ENCODE data around the gene TMEM184B. TPM values are rescaled to one million over a fixed set of nuclear protein-coding genes. Genes with fewer than 3 reads are reported as not detected.

TMEM184B gene
- total and polyA plus RNA-seq, 4 donors: 7.5 to 12.6 (median 9.9) TPM

GRCh38 chr22:38269466-38269865 lies 3.3 kb downstream of the TMEM184B start:
- WGBS: 95% methylated on average over 7 of the region's 7 CpGs
- Histone ChIP-seq H3K27ac (ENCODE audit: low read depth in 1 of 2, low read length in 2 of 2) (no peak overlapping the region), H3K4me3 (ENCODE audit: low read depth in 1 of 3, low read length in 3 of 3) (no peak overlapping the region), H3K36me3 (ENCODE audit: control insufficient read depth in 4 of 4, insufficient read depth in 3 of 4, low read depth in 1 of 4, low read length in 3 of 4) (peaks cover 0 to 3% (median 0%) of the 10 kb centered on the region in 4 donors), H3K9ac (ENCODE audit: low read depth in 1 of 2, low read length in 2 of 2) (no peak overlapping the region), H3K27me3 (ENCODE audit: control insufficient read depth in 4 of 4, insufficient read depth in 4 of 4, low read length in 3 of 4) (no peaks in the 10 kb centered on the region), H3K4me1 (ENCODE audit: control insufficient read depth in 4 of 4, insufficient read depth in 4 of 4, low read length in 3 of 4) (peaks cover 6 to 18% (median 11%) of the 10 kb centered on the region in 4 donors), H3K9me3 (ENCODE audit: control insufficient read depth in 4 of 4, low read length in 3 of 4) (no peaks in the 10 kb centered on the region)
- no peak for DNase-seq (ENCODE audit: low spot score)
- no peak for TF ChIP-seq HNF4A (conservative IDR thresholded peaks at IDR 0.05)
- no peak for TF ChIP-seq REST (IDR thresholded peaks at IDR 0.05)
- no peak for TF ChIP-seq NR2F2 (IDR thresholded peaks at IDR 0.05)

- DNase-seq (ENCODE audit: low spot score): no peak
- Histone ChIP-seq H3K4me1 (ENCODE audit: control insufficient read depth in 4 of 4, insufficient read depth in 4 of 4, low read length in 3 of 4) (peaks cover 6 to 14% (median 11%) of the 10 kb centered on the region in 4 donors), H3K9ac (ENCODE audit: low read depth in 1 of 2, low read length in 2 of 2) (no peak overlapping the region), H3K36me3 (ENCODE audit: control insufficient read depth in 4 of 4, insufficient read depth in 3 of 4, low read depth in 1 of 4, low read length in 3 of 4) (peaks cover 0 to 3% (median 0%) of the 10 kb centered on the region in 4 donors), H3K9me3 (ENCODE audit: control insufficient read depth in 4 of 4, low read length in 3 of 4) (no peaks in the 10 kb centered on the region), H3K27ac (ENCODE audit: low read depth in 1 of 2, low read length in 2 of 2) (peak overlapping the region in 1 of 2 donors; percentile 50), H3K4me3 (ENCODE audit: low read depth in 1 of 3, low read length in 3 of 3) (no peak overlapping the region), H3K27me3 (ENCODE audit: control insufficient read depth in 4 of 4, insufficient read depth in 4 of 4, low read length in 3 of 4) (no peaks in the 10 kb centered on the region)
- 76% methylated on average over 4 of the region's 4 CpGs for WGBS
- peak; percentile 21 to 24 for TF ChIP-seq GABPA (IDR thresholded peaks at IDR 0.05 in 1 of 2, conservative IDR thresholded peaks at IDR 0.05 in 1 of 2)
- peak; percentile 12 for TF ChIP-seq YY1 (IDR thresholded peaks at IDR 0.05)
- TF ChIP-seq CTCF (IDR thresholded peaks at IDR 0.05; ENCODE audit: low read depth, low read length, missing input control): no peak
- no peak for TF ChIP-seq FOXA2 (IDR thresholded peaks at IDR 0.05)
Measured at GRCh38 chr22:38267086-38267485, 5.7 kb downstream of the TMEM184B start.

GRCh38 chr22:38266120-38266519 lies 6.7 kb downstream of the TMEM184B start:
- Histone ChIP-seq H3K4me1 (ENCODE audit: control insufficient read depth in 4 of 4, insufficient read depth in 4 of 4, low read length in 3 of 4) (peaks cover 0 to 6% (median 3%) of the 10 kb centered on the region in 4 donors), H3K27ac (ENCODE audit: low read depth in 1 of 2, low read length in 2 of 2) (peak overlapping the region; percentile 13 to 29), H3K4me3 (ENCODE audit: low read depth in 1 of 3, low read length in 3 of 3) (no peak overlapping the region), H3K27me3 (ENCODE audit: control insufficient read depth in 4 of 4, insufficient read depth in 4 of 4, low read length in 3 of 4) (no peaks in the 10 kb centered on the region), H3K9me3 (ENCODE audit: control insufficient read depth in 4 of 4, low read length in 3 of 4) (no peaks in the 10 kb centered on the region), H3K9ac (ENCODE audit: low read depth in 1 of 2, low read length in 2 of 2) (no peak overlapping the region), H3K36me3 (ENCODE audit: control insufficient read depth in 4 of 4, insufficient read depth in 3 of 4, low read depth in 1 of 4, low read length in 3 of 4) (peaks cover 0 to 2% (median 0%) of the 10 kb centered on the region in 4 donors)
- 76% methylated on average over 8 of the region's 8 CpGs for WGBS
- DNase-seq (ENCODE audit: low spot score): no peak
- TF ChIP-seq HNF4A (conservative IDR thresholded peaks at IDR 0.05): no peak
- TF ChIP-seq REST (IDR thresholded peaks at IDR 0.05): no peak
- TF ChIP-seq NR2F2 (IDR thresholded peaks at IDR 0.05): no peak
- TF ChIP-seq RAD21 (IDR thresholded peaks at IDR 0.05): no peak
- no peak for TF ChIP-seq ATF3 (IDR thresholded peaks at IDR 0.05)
- no peak for TF ChIP-seq CTCF (IDR thresholded peaks at IDR 0.05; ENCODE audit: low read depth, low read length, missing input control)
- TF ChIP-seq FOXA1 (IDR thresholded peaks at IDR 0.05): no peak
- TF ChIP-seq FOXA2 (IDR thresholded peaks at IDR 0.05): no peak
- TF ChIP-seq HNF4G (IDR thresholded peaks at IDR 0.05): no peak
- TF ChIP-seq YY1 (IDR thresholded peaks at IDR 0.05): no peak
- no peak for TF ChIP-seq JUND (IDR thresholded peaks at IDR 0.05)
- TF ChIP-seq EGR1 (IDR thresholded peaks at IDR 0.05; ENCODE audit: low read depth in 2 of 2): no peak

All from liver (tissue), 9 donors.